A549 (cell line): ENCODE results near the gene SLC16A2.
"Not testable (repeated sequence)": the region's sequence is repeated elsewhere in the genome, so short reads cannot be mapped to it uniquely, and the experiment has no call there.

Experiments used
- BCL3 ChIP-seq: fragments of >200 bp; sonication (Bioruptor Twin); formaldehyde crosslinking; IDR thresholded peaks from 3 replicates; pipeline ENCODE4 v1.6.1; 2016
- CEBPB ChIP-seq, 2 experiments: fragments of >200 bp in 1 of 2; sonication (Bioruptor Twin) in 1 of 2; formaldehyde crosslinking in 1 of 2; IDR thresholded peaks; 2 replicates each; pipeline ENCODE4 v1.6.1; 2012 to 2016
- CTCF ChIP-seq: fragments of >200 bp; sonication (Bioruptor Twin); formaldehyde crosslinking; IDR thresholded peaks from 3 replicates; pipeline ENCODE4 v1.5.1; 2016
- EP300 ChIP-seq, 2 experiments: fragments of >200 bp; sonication (Bioruptor Twin); formaldehyde crosslinking; IDR thresholded peaks; 2 replicates in 1 of 2; 3 replicates in 1 of 2; pipeline ENCODE4 v1.6.1; 2016 to 2017
- PHF8 ChIP-seq: fragments of 200-600 bp; sonication (generic); IDR thresholded peaks from 2 replicates; pipeline ENCODE4 v1.6.1; 2016; ENCODE audit warnings: low read depth, mild to moderate bottlenecking, antibody characterized with exemption, moderate library complexity, borderline replicate concordance
- RFX5 ChIP-seq: fragments of 450-650 bp; IDR thresholded peaks from 2 replicates; pipeline ENCODE4 v1.7.1; 2014; ENCODE audit warnings: antibody characterized with exemption, mild to moderate bottlenecking, moderate library complexity
- TF ChIP-seq, protein P1 (sequence below): fragments of 200-600 bp; sonication (generic); IDR thresholded peaks from 2 replicates; pipeline ENCODE4 v1.6.1; 2016; ENCODE audit warnings: antibody characterized with exemption, mild to moderate bottlenecking, moderate library complexity

DNA sequence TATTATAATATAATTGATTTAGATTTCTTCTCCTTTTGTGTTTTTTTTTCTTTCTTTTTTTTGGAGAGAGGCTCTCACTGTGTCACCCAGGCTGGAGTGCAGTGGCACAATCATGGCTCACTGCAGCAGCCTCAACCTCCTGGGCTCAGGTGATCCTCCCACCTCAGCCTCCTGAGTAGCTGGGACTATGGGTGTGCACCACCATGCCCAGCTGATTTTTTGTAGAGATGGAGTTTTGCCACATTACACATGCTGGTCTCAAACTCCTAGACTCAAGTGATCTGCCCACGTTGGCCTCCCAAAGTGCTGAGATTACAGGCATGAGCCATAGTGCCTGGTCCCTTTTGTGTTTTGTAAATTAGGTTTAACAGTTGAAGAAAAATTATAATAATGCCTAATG is 94.7 kb downstream of the SLC16A2 start:
- TF ChIP-seq BCL3; RFX5; CEBPB (IDR thresholded peaks at IDR 0.05); EP300 (IDR thresholded peaks at IDR 0.05); CTCF; PHF8: not testable (repeated sequence)
- TF ChIP-seq, protein P1, sequence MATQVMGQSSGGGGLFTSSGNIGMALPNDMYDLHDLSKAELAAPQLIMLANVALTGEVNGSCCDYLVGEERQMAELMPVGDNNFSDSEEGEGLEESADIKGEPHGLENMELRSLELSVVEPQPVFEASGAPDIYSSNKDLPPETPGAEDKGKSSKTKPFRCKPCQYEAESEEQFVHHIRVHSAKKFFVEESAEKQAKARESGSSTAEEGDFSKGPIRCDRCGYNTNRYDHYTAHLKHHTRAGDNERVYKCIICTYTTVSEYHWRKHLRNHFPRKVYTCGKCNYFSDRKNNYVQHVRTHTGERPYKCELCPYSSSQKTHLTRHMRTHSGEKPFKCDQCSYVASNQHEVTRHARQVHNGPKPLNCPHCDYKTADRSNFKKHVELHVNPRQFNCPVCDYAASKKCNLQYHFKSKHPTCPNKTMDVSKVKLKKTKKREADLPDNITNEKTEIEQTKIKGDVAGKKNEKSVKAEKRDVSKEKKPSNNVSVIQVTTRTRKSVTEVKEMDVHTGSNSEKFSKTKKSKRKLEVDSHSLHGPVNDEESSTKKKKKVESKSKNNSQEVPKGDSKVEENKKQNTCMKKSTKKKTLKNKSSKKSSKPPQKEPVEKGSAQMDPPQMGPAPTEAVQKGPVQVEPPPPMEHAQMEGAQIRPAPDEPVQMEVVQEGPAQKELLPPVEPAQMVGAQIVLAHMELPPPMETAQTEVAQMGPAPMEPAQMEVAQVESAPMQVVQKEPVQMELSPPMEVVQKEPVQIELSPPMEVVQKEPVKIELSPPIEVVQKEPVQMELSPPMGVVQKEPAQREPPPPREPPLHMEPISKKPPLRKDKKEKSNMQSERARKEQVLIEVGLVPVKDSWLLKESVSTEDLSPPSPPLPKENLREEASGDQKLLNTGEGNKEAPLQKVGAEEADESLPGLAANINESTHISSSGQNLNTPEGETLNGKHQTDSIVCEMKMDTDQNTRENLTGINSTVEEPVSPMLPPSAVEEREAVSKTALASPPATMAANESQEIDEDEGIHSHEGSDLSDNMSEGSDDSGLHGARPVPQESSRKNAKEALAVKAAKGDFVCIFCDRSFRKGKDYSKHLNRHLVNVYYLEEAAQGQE: not testable (repeated sequence)
